ENCODE data around the gene PUS1.
A peak's percentile ranks its signal among the peaks of the same experiment; 100 is the strongest.
"Not testable (repeated sequence)": the region's sequence is repeated elsewhere in the genome, so short reads cannot be mapped to it uniquely, and the experiment has no call there.

Gene PUS1

GRCh38 chr12:131946757-131947156, 17.7 kb downstream of the PUS1 start:
- TF ChIP-seq TAF1 (IDR thresholded peaks at IDR 0.05; ENCODE audit: borderline replicate concordance, low read depth, low read length) (no peak), POLR2AphosphoS5 (IDR thresholded peaks at IDR 0.05; ENCODE audit: low read depth, low read length) (no peak), POLR2A (IDR thresholded peaks at IDR 0.05; ENCODE audit: low read depth, low read length) (no peak)
- DNase-seq (ENCODE audit: insufficient read length) (no peak), FAIRE-seq (no peak)

- TF ChIP-seq POLR2AphosphoS5 (IDR thresholded peaks at IDR 0.05; ENCODE audit: low read depth, low read length) = no peak
- TF ChIP-seq TAF1 (IDR thresholded peaks at IDR 0.05; ENCODE audit: borderline replicate concordance, low read depth, low read length) = no peak
- no peak for TF ChIP-seq POLR2A (IDR thresholded peaks at IDR 0.05; ENCODE audit: low read depth, low read length)
- DNase-seq (ENCODE audit: insufficient read length) (no peak), FAIRE-seq (no peak)
Measured at GRCh38 chr12:131947482-131948027, 18.5 kb downstream of the PUS1 start.

- FAIRE-seq = no peak
- DNase-seq (ENCODE audit: insufficient read length) = no peak
- TF ChIP-seq POLR2A (IDR thresholded peaks at IDR 0.05; ENCODE audit: low read depth, low read length) (no peak), POLR2AphosphoS5 (IDR thresholded peaks at IDR 0.05; ENCODE audit: low read depth, low read length) (no peak), TAF1 (IDR thresholded peaks at IDR 0.05; ENCODE audit: borderline replicate concordance, low read depth, low read length) (no peak)
Measured at GRCh38 chr12:131948166-131948712, 19.2 kb downstream of the PUS1 start.

GRCh38 chr12:131948713-131949430, 19.8 kb downstream of the PUS1 start:
- FAIRE-seq = peak; percentile 40

GRCh38 chr12:131949431-131950181, 20.5 kb downstream of the PUS1 start, which contains the start of gene EP400:
Gene EP400 (plus strand): TSS chr12:131949942. CDS start chr12:131960620, 10,678 bp downstream.
- TF ChIP-seq POLR2AphosphoS5 (IDR thresholded peaks at IDR 0.05; ENCODE audit: low read depth, low read length) = 0 out of 2 replicates have a peak, but pooled peaks have one; percentile 32
- TF ChIP-seq POLR2A (IDR thresholded peaks at IDR 0.05; ENCODE audit: low read depth, low read length) = peak; percentile 67; the same call in 1 of the 2 replicates
- TF ChIP-seq TAF1 (IDR thresholded peaks at IDR 0.05; ENCODE audit: borderline replicate concordance, low read depth, low read length) = peak; percentile 41; the same call in 1 of the 2 replicates
- DNase-seq (ENCODE audit: insufficient read length) (peak; percentile 92), FAIRE-seq (peak; percentile 94)

More at GRCh38 chr12:131948713-131949430, 19.8 kb downstream of the PUS1 start:
- DNase-seq (ENCODE audit: insufficient read length) = not testable (repeated sequence)

- DNase-seq (ENCODE audit: insufficient read length) (no peak), FAIRE-seq (no peak)
- no peak for TF ChIP-seq POLR2AphosphoS5 (IDR thresholded peaks at IDR 0.05; ENCODE audit: low read depth, low read length)
- TF ChIP-seq TAF1 (IDR thresholded peaks at IDR 0.05; ENCODE audit: borderline replicate concordance, low read depth, low read length) = no peak
- no peak for TF ChIP-seq POLR2A (IDR thresholded peaks at IDR 0.05; ENCODE audit: low read depth, low read length)
Measured at GRCh38 chr12:131950182-131950913, 21.3 kb downstream of the PUS1 start.

GRCh38 chr12:131953810-131954209, 24.7 kb downstream of the PUS1 start:
- FAIRE-seq; DNase-seq (ENCODE audit: insufficient read length): not testable (repeated sequence)

GRCh38 chr12:131954460-131954859, 25.4 kb downstream of the PUS1 start:
- DNase-seq (ENCODE audit: insufficient read length); FAIRE-seq: not testable (repeated sequence)

- DNase-seq (ENCODE audit: insufficient read length) (no peak), FAIRE-seq (no peak)
- TF ChIP-seq TAF1 (IDR thresholded peaks at IDR 0.05; ENCODE audit: borderline replicate concordance, low read depth, low read length) (no peak), POLR2AphosphoS5 (IDR thresholded peaks at IDR 0.05; ENCODE audit: low read depth, low read length) (no peak), POLR2A (IDR thresholded peaks at IDR 0.05; ENCODE audit: low read depth, low read length) (no peak)
Measured at GRCh38 chr12:131959116-131959515, 30.0 kb downstream of the PUS1 start.

- TF ChIP-seq POLR2AphosphoS5 (IDR thresholded peaks at IDR 0.05; ENCODE audit: low read depth, low read length) (no peak), TAF1 (IDR thresholded peaks at IDR 0.05; ENCODE audit: borderline replicate concordance, low read depth, low read length) (no peak), POLR2A (IDR thresholded peaks at IDR 0.05; ENCODE audit: low read depth, low read length) (no peak)
- DNase-seq (ENCODE audit: insufficient read length) (no peak), FAIRE-seq (no peak)
Measured at GRCh38 chr12:131959641-131960589, 30.8 kb downstream of the PUS1 start.

GRCh38 chr12:131960590-131961325, 31.7 kb downstream of the PUS1 start:
- FAIRE-seq = not testable (repeated sequence)

GRCh38 chr12:131961328-131961727, 32.3 kb downstream of the PUS1 start:
- not testable (repeated sequence) for DNase-seq (ENCODE audit: insufficient read length)
- FAIRE-seq = peak; percentile 50

More at GRCh38 chr12:131960590-131961325, 31.7 kb downstream of the PUS1 start:
- DNase-seq (ENCODE audit: insufficient read length) = not testable (repeated sequence)

Data from GM12892 (cell line).